ENCODE results near the gene PTTG1IP.

PTTG1IP gene

DNA sequence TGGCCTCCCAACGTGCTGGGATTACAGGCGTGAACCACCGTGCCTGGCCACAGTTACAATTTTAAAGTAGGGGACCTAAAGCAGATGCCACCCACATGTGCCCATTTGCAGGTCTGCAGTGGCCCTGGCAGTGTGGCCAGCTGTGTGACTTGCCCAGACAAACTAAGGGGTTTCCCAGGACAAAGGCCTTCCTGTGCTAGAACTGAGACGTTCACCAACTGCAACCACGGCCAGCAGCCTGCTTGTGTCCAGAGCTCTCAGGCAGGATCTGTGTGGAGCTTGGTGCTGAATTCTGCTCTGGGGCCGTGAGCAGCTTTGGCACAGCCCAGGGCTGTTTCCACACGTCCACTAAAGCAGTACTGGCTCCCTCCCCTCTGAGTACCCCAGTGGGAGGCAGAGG, 10.6 kb upstream of the PTTG1IP start:
- Histone ChIP-seq H3K79me2 (ENCODE audit: insufficient read depth, low read length) (no peaks in the 10 kb centered on the region), H3K9me3 (ENCODE audit: insufficient read depth, low read length, severe bottlenecking) (no peaks in the 10 kb centered on the region), H3K27me3 (ENCODE audit: insufficient read depth, low read length, poor library complexity) (no peaks in the 10 kb centered on the region), H2AFZ (ENCODE audit: low read depth, low read length) (no peak overlapping the region), H3K9ac (ENCODE audit: low read depth, low read length) (no peak overlapping the region), H3K27ac (ENCODE audit: low read length) (no peak overlapping the region), H4K20me1 (ENCODE audit: insufficient read depth, low read length) (no peaks in the 10 kb centered on the region), H3K4me2 (ENCODE audit: insufficient read depth, low read length) (no peak overlapping the region), H3K4me1 (ENCODE audit: insufficient read depth, low read length) (no peaks in the 10 kb centered on the region), H3K36me3 (ENCODE audit: insufficient read depth, low read length) (peaks cover 34% of the 10 kb centered on the region), H3K4me3 (ENCODE audit: low read depth in 1 of 2, low read length in 2 of 2) (no peak overlapping the region)
- DNase-seq = no peak
- no peak for ATAC-seq (ENCODE audit: insufficient read depth, low read depth)
- TF ChIP-seq, protein P1, sequence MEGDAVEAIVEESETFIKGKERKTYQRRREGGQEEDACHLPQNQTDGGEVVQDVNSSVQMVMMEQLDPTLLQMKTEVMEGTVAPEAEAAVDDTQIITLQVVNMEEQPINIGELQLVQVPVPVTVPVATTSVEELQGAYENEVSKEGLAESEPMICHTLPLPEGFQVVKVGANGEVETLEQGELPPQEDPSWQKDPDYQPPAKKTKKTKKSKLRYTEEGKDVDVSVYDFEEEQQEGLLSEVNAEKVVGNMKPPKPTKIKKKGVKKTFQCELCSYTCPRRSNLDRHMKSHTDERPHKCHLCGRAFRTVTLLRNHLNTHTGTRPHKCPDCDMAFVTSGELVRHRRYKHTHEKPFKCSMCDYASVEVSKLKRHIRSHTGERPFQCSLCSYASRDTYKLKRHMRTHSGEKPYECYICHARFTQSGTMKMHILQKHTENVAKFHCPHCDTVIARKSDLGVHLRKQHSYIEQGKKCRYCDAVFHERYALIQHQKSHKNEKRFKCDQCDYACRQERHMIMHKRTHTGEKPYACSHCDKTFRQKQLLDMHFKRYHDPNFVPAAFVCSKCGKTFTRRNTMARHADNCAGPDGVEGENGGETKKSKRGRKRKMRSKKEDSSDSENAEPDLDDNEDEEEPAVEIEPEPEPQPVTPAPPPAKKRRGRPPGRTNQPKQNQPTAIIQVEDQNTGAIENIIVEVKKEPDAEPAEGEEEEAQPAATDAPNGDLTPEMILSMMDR (IDR thresholded peaks at IDR 0.05; ENCODE audit: borderline replicate concordance, extremely low read depth, low read length, poor library complexity, severe bottlenecking) = no peak
- TF ChIP-seq EZH2 (IDR thresholded peaks at IDR 0.05; ENCODE audit: borderline replicate concordance, low read depth, low read length, severe bottlenecking) = no peak

DNA sequence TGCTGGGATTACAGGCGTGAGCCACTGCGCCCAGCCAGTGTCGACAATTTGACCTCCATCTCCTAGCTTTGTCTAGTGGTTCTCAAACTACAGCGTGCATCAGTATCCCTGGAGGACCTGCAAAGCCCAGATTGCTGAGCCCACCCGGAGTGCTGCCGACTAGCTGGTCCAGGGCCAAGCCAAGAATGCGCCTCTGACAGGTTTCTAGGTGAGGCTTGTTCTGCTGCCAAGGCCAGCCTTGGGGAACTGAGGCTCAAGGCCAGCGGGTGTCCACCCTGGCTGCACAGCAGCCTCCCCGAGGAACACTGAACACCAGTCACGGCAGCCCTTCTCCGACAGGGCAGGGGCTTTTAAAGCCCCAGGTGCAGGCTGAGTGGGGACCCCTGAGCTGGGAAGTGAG, 9.8 kb upstream of the PTTG1IP start:
- Histone ChIP-seq H3K79me2 (ENCODE audit: insufficient read depth, low read length) (no peaks in the 10 kb centered on the region), H3K36me3 (ENCODE audit: insufficient read depth, low read length) (peaks cover 29% of the 10 kb centered on the region), H3K27ac (ENCODE audit: low read length) (no peak overlapping the region), H3K9ac (ENCODE audit: low read depth, low read length) (no peak overlapping the region), H3K9me3 (ENCODE audit: insufficient read depth, low read length, severe bottlenecking) (no peaks in the 10 kb centered on the region), H4K20me1 (ENCODE audit: insufficient read depth, low read length) (no peaks in the 10 kb centered on the region), H3K27me3 (ENCODE audit: insufficient read depth, low read length, poor library complexity) (peaks cover 3% of the 10 kb centered on the region), H2AFZ (ENCODE audit: low read depth, low read length) (no peak overlapping the region), H3K4me3 (ENCODE audit: low read depth in 1 of 2, low read length in 2 of 2) (no peak overlapping the region), H3K4me1 (ENCODE audit: insufficient read depth, low read length) (no peaks in the 10 kb centered on the region), H3K4me2 (ENCODE audit: insufficient read depth, low read length) (no peak overlapping the region)
- ATAC-seq (ENCODE audit: insufficient read depth, low read depth) (no peak), DNase-seq (no peak)
- TF ChIP-seq EZH2 (IDR thresholded peaks at IDR 0.05; ENCODE audit: borderline replicate concordance, low read depth, low read length, severe bottlenecking) = no peak
- TF ChIP-seq, protein P1 (IDR thresholded peaks at IDR 0.05; ENCODE audit: borderline replicate concordance, extremely low read depth, low read length, poor library complexity, severe bottlenecking) = no peak

DNA sequence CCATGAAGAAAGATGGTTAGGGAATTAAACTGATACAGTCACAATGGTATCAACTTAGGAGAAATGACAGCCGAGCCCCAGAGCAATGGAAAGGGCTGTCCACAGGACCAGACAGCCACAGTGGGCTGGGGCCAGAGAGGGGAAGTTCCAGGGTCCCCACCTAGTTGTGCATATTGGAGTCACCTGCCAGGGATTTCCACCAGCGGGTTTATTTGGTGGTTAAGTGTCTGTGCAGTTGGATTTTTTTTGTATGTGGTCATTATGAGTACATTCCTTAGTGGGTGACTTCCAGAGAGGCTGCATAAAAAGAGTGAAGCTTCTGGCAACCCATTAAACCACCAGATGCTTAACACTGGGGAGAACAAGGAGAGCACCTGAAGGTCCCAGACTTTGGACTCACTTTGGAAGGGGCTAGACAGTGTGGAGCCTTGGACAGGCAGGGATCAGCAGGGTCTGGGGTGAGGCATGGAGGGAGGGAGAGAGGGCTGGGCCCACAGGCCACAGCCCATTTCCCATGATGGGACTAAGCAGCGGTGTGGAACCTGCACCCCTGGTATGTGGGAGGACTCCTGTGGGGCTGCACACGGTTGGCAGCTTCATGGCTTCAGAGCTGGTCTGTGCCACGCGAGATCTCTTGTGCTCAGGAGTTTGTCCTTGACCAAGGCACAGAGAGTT, 7.8 kb upstream of the PTTG1IP start:
- Histone ChIP-seq H2AFZ (ENCODE audit: low read depth, low read length) (no peak overlapping the region), H3K27me3 (ENCODE audit: insufficient read depth, low read length, poor library complexity) (peaks cover 3% of the 10 kb centered on the region), H3K9me3 (ENCODE audit: insufficient read depth, low read length, severe bottlenecking) (no peaks in the 10 kb centered on the region), H3K27ac (ENCODE audit: low read length) (no peak overlapping the region), H3K36me3 (ENCODE audit: insufficient read depth, low read length) (peaks cover 9% of the 10 kb centered on the region), H3K79me2 (ENCODE audit: insufficient read depth, low read length) (no peaks in the 10 kb centered on the region), H3K4me1 (ENCODE audit: insufficient read depth, low read length) (no peaks in the 10 kb centered on the region), H4K20me1 (ENCODE audit: insufficient read depth, low read length) (no peaks in the 10 kb centered on the region), H3K4me3 (ENCODE audit: low read depth in 1 of 2, low read length in 2 of 2) (no peak overlapping the region), H3K9ac (ENCODE audit: low read depth, low read length) (no peak overlapping the region), H3K4me2 (ENCODE audit: insufficient read depth, low read length) (no peak overlapping the region)
- TF ChIP-seq EZH2 (IDR thresholded peaks at IDR 0.05; ENCODE audit: borderline replicate concordance, low read depth, low read length, severe bottlenecking) = no peak
- TF ChIP-seq, protein P1 (IDR thresholded peaks at IDR 0.05; ENCODE audit: borderline replicate concordance, extremely low read depth, low read length, poor library complexity, severe bottlenecking) = no peak
- DNase-seq = no peak
- ATAC-seq (ENCODE audit: insufficient read depth, low read depth) = peak; percentile 25; the same call in 1 of the 3 replicates
